ENCODE data around the gene SYPL1. TPM values are rescaled to one million over a fixed set of nuclear protein-coding genes. Genes with fewer than 3 reads are reported as not detected.

The SYPL1 gene
- total and polyA plus RNA-seq, 2 donors (not counting 3 experiments of a cell fraction or from before 2014, with no cell fraction given), result 59.8 to 67.1 TPM

- ChIA-PET POLR2A (no interaction called here), CTCF (interaction anchor here (1.0 to 8.8 kb wide), 2 partner anchors 11 to 93 kb away, joined by 3 to 209 read pairs; no protein-coding TSS in a partner anchor)
- Histone ChIP-seq H3K9ac (replicated peaks; ENCODE audit: extremely low read depth, insufficient read depth, low read length) (no peak overlapping the region), H3K27ac (ENCODE audit: insufficient read depth, low read depth, low read length) (no peak overlapping the region), H3K9me3 (replicated peaks; ENCODE audit: control insufficient read depth, insufficient read depth, low read length) (no peaks in the 10 kb centered on the region), H3K36me3 (ENCODE audit: control insufficient read depth in 2 of 2, extremely low read depth in 1 of 2, insufficient read depth in 2 of 2, low read length in 2 of 2) (no peaks in the 10 kb centered on the region), H3K4me1 (ENCODE audit: control insufficient read depth, extremely low read depth, insufficient read depth, low read length) (peaks cover 17% of the 10 kb centered on the region), H4K20me1 (replicated peaks; ENCODE audit: control insufficient read depth, extremely low read depth, insufficient read depth, low read length) (no peaks in the 10 kb centered on the region), H2AFZ (ENCODE audit: low read depth, low read length) (no peak overlapping the region), H3K4me2 (ENCODE audit: insufficient read depth, low read length) (no peak overlapping the region), H3K27me3 (ENCODE audit: control insufficient read depth in 2 of 2, insufficient read depth in 2 of 2, low read length in 2 of 2) (no peaks in the 10 kb centered on the region), H3K4me3 (replicated peaks in 1 of 3; ENCODE audit: insufficient read depth in 1 of 3, low read depth in 1 of 3, low read length in 3 of 3) (no peak overlapping the region), H3K9me1 (replicated peaks; ENCODE audit: control insufficient read depth, extremely low read depth, insufficient read depth, low read length) (no peaks in the 10 kb centered on the region), H3K79me2 (ENCODE audit: control insufficient read depth, insufficient read depth, low read length) (no peaks in the 10 kb centered on the region)
- TF ChIP-seq JUN (IDR thresholded peaks at IDR 0.05; ENCODE audit: borderline replicate concordance, insufficient read depth, insufficient read length, low read depth) (no peak), EZH2 (IDR thresholded peaks at IDR 0.05; ENCODE audit: borderline replicate concordance, low read depth, low read length, severe bottlenecking) (no peak), MYC (IDR thresholded peaks at IDR 0.05; ENCODE audit: low read depth, low read length) (no peak), POLR2A (IDR thresholded peaks at IDR 0.05; ENCODE audit: low read depth, low read length) (no peak), POLR2AphosphoS5 (IDR thresholded peaks at IDR 0.05; ENCODE audit: insufficient read depth, low read depth, low read length) (no peak), FOS (IDR thresholded peaks at IDR 0.05; ENCODE audit: borderline replicate concordance, insufficient read depth, low read length) (no peak), CTCF (IDR thresholded peaks at IDR 0.05; ENCODE audit: extremely low read depth in 1 of 2, insufficient read depth in 1 of 2, low read depth in 1 of 2, low read length in 2 of 2) (no peak), MAX (IDR thresholded peaks at IDR 0.05; ENCODE audit: insufficient read depth, insufficient read length) (no peak), GATA2 (IDR thresholded peaks at IDR 0.05; ENCODE audit: insufficient read depth, insufficient read length, low read depth, low read length) (no peak)
- dilution Hi-C loops (cut with MboI; ENCODE audit: extremely low pct_ligation_motif_present, low sequenced_read_pairs) (loop anchor here (25.0 kb wide), 1 partner anchor 101 kb away; no protein-coding TSS in a partner anchor), intact Hi-C loops (cut with micrococcal nuclease) (no loop called here)
- FAIRE-seq, result no peak
- no peak for DNase-seq (ENCODE audit: low read depth, low spot score)
- no TSS peak for BruUV-seq (replicated peaks)
Observed at GRCh38 chr7:106061301-106061979, 50.7 kb downstream of the SYPL1 start.

All from endothelial cell of umbilical vein (primary cell).